HCT116 (cell line): ENCODE measurements around the gene IL11. TPM values are rescaled to one million over a fixed set of nuclear protein-coding genes. Genes with fewer than 3 reads are reported as not detected.

Experiments used
- ATAC-seq: fragments of 200-7000 bp; cut with Tn5 transposase; 2 replicates; pipeline ENCODE4 v1.9.1; 2020; ENCODE audit warnings: mild to moderate bottlenecking, moderate library complexity
- BruUV-seq: library from RNA; stranded (reverse); fragments of 400-500 nt; replicated peaks from 2 replicates; lab custom pipeline; 2021; lab: Mats Ljungman, UMichigan
- CTCF ChIA-PET: fragments of 300-600 bp; sonication (Branson Sonifier 250); formaldehyde crosslinking; loops from one replicate; lab custom pipeline; 2021; ENCODE audit warnings: antibody characterized with exemption; lab: Charles Lee
- POLR2A ChIA-PET: fragments of 300-600, 350-600 bp; sonication (Branson Sonifier 250); formaldehyde crosslinking; loops from one replicate; lab custom pipeline; 2021; ENCODE audit warnings: antibody characterized with exemption; lab: Charles Lee
- RAD21 ChIA-PET, 2 experiments: fragments of 300-600 bp; sonication (Branson Sonifier 250); formaldehyde crosslinking; loops; one replicate each; lab custom pipeline; 2023; ENCODE audit warnings: low total read pairs in 2 of 2; ENCODE audit not compliant: uncharacterized antibody in 2 of 2, unreplicated experiment in 2 of 2, low non-redundant PET in 1 of 2; lab: Charles Lee
- DNase-seq: peaks from one replicate; pipeline ENCODE4 v3.0.0-alpha.2; 2010; ENCODE audit warnings: low read depth, low spot score
- H2AFZ ChIP-seq: fragments of 200-600 bp; shearing (Covaris generic), sonication (generic); 2 replicates; pipeline ENCODE4 v1.6.1; 2017; ENCODE audit warnings: low read depth, mixed run types, mixed read lengths, antibody characterized with exemption, low read length; ENCODE audit not compliant: poor library complexity, severe bottlenecking
- H3K27ac ChIP-seq: 2 replicates; pipeline ENCODE4 v1.5.1; 2012; ENCODE audit warnings: low read depth, low read length
- H3K27me3 ChIP-seq: fragments of 200-600 bp; sonication (generic); 2 replicates; pipeline ENCODE4 v1.6.1; 2016; ENCODE audit warnings: mixed run types, low read length, mixed read lengths; ENCODE audit not compliant: insufficient read depth
- H3K36me3 ChIP-seq, 2 experiments: fragments of 200-500 bp in 1 of 2; fragments of 200-600 bp in 1 of 2; sonication (Bioruptor generic) in 1 of 2; sonication (generic) in 1 of 2; 2 replicates each; pipeline versions ENCODE4 v1.5.1 to v1.6.1; 2014 to 2016; ENCODE audit warnings: low read length in 2 of 2, inconsistent platforms in 1 of 2, mixed read lengths in 1 of 2, mixed run types in 1 of 2; ENCODE audit not compliant: insufficient read depth in 2 of 2, control insufficient read depth in 1 of 2
- H3K4me1 ChIP-seq, 2 experiments: fragments of 200-600 bp in 1 of 2; sonication (generic) in 1 of 2; 2 replicates each; pipeline versions ENCODE4 v1.5.1 to v1.6.1; 2012 to 2017; ENCODE audit warnings: low read length in 2 of 2, inconsistent platforms in 1 of 2, mild to moderate bottlenecking in 1 of 2, mixed read lengths in 1 of 2, mixed run types in 1 of 2, moderate library complexity in 1 of 2; ENCODE audit not compliant: insufficient read depth in 2 of 2, control insufficient read depth in 1 of 2
- H3K4me2 ChIP-seq: fragments of 200-600 bp; sonication (generic); 2 replicates; pipeline ENCODE4 v1.6.1; 2017; ENCODE audit warnings: mixed run types, low read length, mixed read lengths
- H3K4me3 ChIP-seq, 2 experiments: fragments of 200-600 bp in 1 of 2; sonication (generic) in 1 of 2; replicated peaks in 1 of 2; 2 replicates each; pipeline ENCODE4 v1.5.1; 2011 to 2016; ENCODE audit warnings: low read length in 2 of 2, control low read depth in 1 of 2, low read depth in 1 of 2, mild to moderate bottlenecking in 1 of 2, mixed read lengths in 1 of 2, mixed run types in 1 of 2
- H3K79me2 ChIP-seq: fragments of 200-600 bp; sonication (generic); 2 replicates; pipeline ENCODE4 v1.6.1; 2017; ENCODE audit warnings: mild to moderate bottlenecking, mixed run types, low read length, moderate library complexity, mixed read lengths; ENCODE audit not compliant: insufficient read depth
- H3K9ac ChIP-seq: fragments of 200-600 bp; sonication (generic); 2 replicates; pipeline ENCODE4 v1.6.1; 2016; ENCODE audit warnings: low read length, mixed read lengths
- H3K9me2 ChIP-seq: fragments of 200-600 bp; sonication (generic), shearing (Covaris generic); 2 replicates; pipeline ENCODE4 v1.6.1; 2017; ENCODE audit warnings: mixed run types, mild to moderate bottlenecking, moderate library complexity; ENCODE audit not compliant: insufficient read depth
- H3K9me3 ChIP-seq, 2 experiments: fragments of 200-500 bp in 1 of 2; fragments of 200-600 bp in 1 of 2; sonication (Bioruptor generic) in 1 of 2; sonication (generic) in 1 of 2; 2 replicates each; pipeline ENCODE4 v1.6.1; 2014 to 2017; ENCODE audit warnings: low read length in 2 of 2, mixed read lengths in 2 of 2, inconsistent platforms in 1 of 2, low read depth in 1 of 2, mild to moderate bottlenecking in 1 of 2, mixed run types in 1 of 2, moderate library complexity in 1 of 2; ENCODE audit not compliant: control insufficient read depth in 1 of 2, insufficient read depth in 1 of 2
- H4K20me1 ChIP-seq: fragments of 200-600 bp; sonication (generic), shearing (Covaris generic); 2 replicates; pipeline ENCODE4 v1.6.1; 2017; ENCODE audit warnings: mixed run types, mild to moderate bottlenecking, moderate library complexity; ENCODE audit not compliant: insufficient read depth
- ATF3 ChIP-seq: IDR thresholded peaks from 2 replicates; pipeline ENCODE4 v1.6.1; 2012
- EZH2 ChIP-seq: fragments of 200-600 bp; sonication (generic); IDR thresholded peaks from 2 replicates; pipeline ENCODE4 v1.6.1; 2017; ENCODE audit warnings: antibody characterized with exemption, mixed run types
- EZH2phosphoT487 ChIP-seq: fragments of 200-600 bp; IDR thresholded peaks from 2 replicates; pipeline ENCODE4 v1.6.1; 2018; ENCODE audit warnings: antibody characterized with exemption, borderline replicate concordance
- JUND ChIP-seq: IDR thresholded peaks from 2 replicates; pipeline ENCODE4 v1.6.1; 2012
- SP1 ChIP-seq: IDR thresholded peaks from 2 replicates; pipeline ENCODE4 v1.6.1; 2012; ENCODE audit warnings: low read depth
- SRF ChIP-seq: IDR thresholded peaks from 2 replicates; pipeline ENCODE4 v1.6.1; 2012; ENCODE audit warnings: low read depth
- YY1 ChIP-seq: IDR thresholded peaks from 2 replicates; pipeline ENCODE4 v1.6.1; 2011; ENCODE audit warnings: low read length, low read depth, moderate library complexity, mild to moderate bottlenecking; ENCODE audit not compliant: insufficient replicate concordance; ENCODE audit errors: extremely low read depth
- ZNF274 ChIP-seq: fragments of 200-500 bp; sonication (Bioruptor generic); IDR thresholded peaks from 2 replicates; pipeline ENCODE4 v1.6.1; 2014; ENCODE audit warnings: mild to moderate bottlenecking, low read depth, low read length, inconsistent platforms
- intact Hi-C: fragments of 100-400 bp; cut with micrococcal nuclease; formaldehyde crosslinking; loops from 2 replicates; pipeline ENCODE4 v1.10.0; 2022
- total RNA-seq: library from RNA; stranded (reverse); gene quantifications from one replicate; pipeline ENCODE4 v1.2.1, GENCODE V29; 2021; ENCODE audit not compliant: unreplicated experiment
- TF ChIP-seq, protein P1 (sequence below), 3 experiments: fragments of 200-600 bp in 1 of 3; sonication (generic) in 1 of 3; IDR thresholded peaks in 2 of 3; conservative IDR thresholded peaks in 1 of 3; 2 replicates each; pipeline ENCODE4 v1.5.1; 2012 to 2017; ENCODE audit warnings: low read depth in 2 of 3, low read length in 2 of 3, antibody characterized with exemption in 1 of 3, borderline replicate concordance in 1 of 3, control low read depth in 1 of 3, mild to moderate bottlenecking in 1 of 3, mixed read lengths in 1 of 3, mixed run types in 1 of 3, moderate library complexity in 1 of 3; ENCODE audit not compliant: insufficient read depth in 1 of 3

The IL11 gene
- total RNA-seq, 1 experiment from 2014 or later = 2.8 TPM

DNA sequence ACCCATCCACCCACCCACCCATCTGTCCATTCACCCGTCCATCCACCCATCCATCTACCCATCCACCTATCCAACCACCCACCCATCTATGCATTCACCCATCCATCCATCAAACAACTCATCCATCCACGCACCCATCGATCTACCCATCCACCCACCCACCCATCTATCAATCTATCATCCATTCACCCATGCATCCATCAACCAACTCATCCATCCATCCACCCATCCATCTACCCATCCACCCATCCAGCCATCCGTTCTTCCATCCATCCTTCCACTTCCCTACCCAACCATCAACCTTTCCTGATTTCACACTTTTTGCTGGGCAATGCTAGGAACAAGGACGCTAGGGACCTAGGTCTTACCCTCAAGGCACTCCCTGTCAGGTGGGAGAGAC, 11.8 kb upstream of the IL11 start:
- TF ChIP-seq SRF (no peak), YY1 (no peak), ZNF274 (no peak), ATF3 (no peak), EZH2phosphoT487 (no peak), SP1 (no peak), JUND (no peak), EZH2 (no peak)
- TF ChIP-seq, protein P1, sequence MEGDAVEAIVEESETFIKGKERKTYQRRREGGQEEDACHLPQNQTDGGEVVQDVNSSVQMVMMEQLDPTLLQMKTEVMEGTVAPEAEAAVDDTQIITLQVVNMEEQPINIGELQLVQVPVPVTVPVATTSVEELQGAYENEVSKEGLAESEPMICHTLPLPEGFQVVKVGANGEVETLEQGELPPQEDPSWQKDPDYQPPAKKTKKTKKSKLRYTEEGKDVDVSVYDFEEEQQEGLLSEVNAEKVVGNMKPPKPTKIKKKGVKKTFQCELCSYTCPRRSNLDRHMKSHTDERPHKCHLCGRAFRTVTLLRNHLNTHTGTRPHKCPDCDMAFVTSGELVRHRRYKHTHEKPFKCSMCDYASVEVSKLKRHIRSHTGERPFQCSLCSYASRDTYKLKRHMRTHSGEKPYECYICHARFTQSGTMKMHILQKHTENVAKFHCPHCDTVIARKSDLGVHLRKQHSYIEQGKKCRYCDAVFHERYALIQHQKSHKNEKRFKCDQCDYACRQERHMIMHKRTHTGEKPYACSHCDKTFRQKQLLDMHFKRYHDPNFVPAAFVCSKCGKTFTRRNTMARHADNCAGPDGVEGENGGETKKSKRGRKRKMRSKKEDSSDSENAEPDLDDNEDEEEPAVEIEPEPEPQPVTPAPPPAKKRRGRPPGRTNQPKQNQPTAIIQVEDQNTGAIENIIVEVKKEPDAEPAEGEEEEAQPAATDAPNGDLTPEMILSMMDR (IDR thresholded peaks at IDR 0.05 in 2 of 3, conservative IDR thresholded peaks at IDR 0.05 in 1 of 3; ENCODE audit: borderline replicate concordance in 1 of 3, insufficient read depth in 1 of 3, low read depth in 2 of 3, low read length in 2 of 3) = no peak
- Histone ChIP-seq H2AFZ (no peak overlapping the region), H3K9me2 (no peaks in the 10 kb centered on the region), H3K36me3 (peaks cover 2 to 11% of the 10 kb centered on the region in 2 experiments; a peak in 2 of 4 replicates), H3K27me3 (no peaks in the 10 kb centered on the region), H3K4me1 (peaks cover 1 to 33% of the 10 kb centered on the region in 2 experiments; a peak in 3 of 4 replicates), H3K4me3 (no peak overlapping the region), H3K9me3 (no peaks in the 10 kb centered on the region), H3K4me2 (peak overlapping the region; percentile 95; the same call in 1 of the 2 replicates), H3K27ac (no peak overlapping the region), H3K79me2 (peaks cover 38% of the 10 kb centered on the region), H3K9ac (no peak overlapping the region), H4K20me1 (peaks cover 7% of the 10 kb centered on the region; the same call in 1 of the 2 replicates)
- RAD21 ChIA-PET = no interaction called here
- CTCF ChIA-PET = no interaction called here
- ATAC-seq (no peak), DNase-seq (no peak)
- no TSS peak for BruUV-seq
- intact Hi-C loops = loop anchor here (5.0 kb wide), 1 partner anchor 80 kb away; no protein-coding TSS in a partner anchor
- POLR2A ChIA-PET = interaction anchor here (0.6 kb wide), 1 partner anchor 243 kb away, joined by 3 read pairs; the partner anchor contains the start of gene ZNF784
